Measurements from ENCODE around the gene SH3RF3. TPM values are rescaled to one million over a fixed set of nuclear protein-coding genes. Genes with fewer than 3 reads are reported as not detected.
A peak's percentile ranks its signal among the peaks of the same experiment; 100 is the strongest.

Gene SH3RF3
- total and polyA plus RNA-seq, 4 experiments from 2014 or later: 0.26 to 2.2 (median 2.1) TPM; not detected in 1

- intact Hi-C loops (cut with micrococcal nuclease): no loop called here
- Mint-ChIP-seq H3K36me3 (no peaks in the 10 kb centered on the region), H3K27me3 (peaks cover 12 to 15% of the 10 kb centered on the region in 2 donors), H3K9me3 (peaks cover 0 to 8% (median 5%) of the 10 kb centered on the region in 8 donors), H3K4me1 (no peaks in the 10 kb centered on the region), H3K4me3 (no peak overlapping the region), H3K27ac (peak overlapping the region in 1 of 7 donors; percentile 8)
- Histone ChIP-seq H3K4me1 (ENCODE audit: insufficient read depth, low read length) (no peaks in the 10 kb centered on the region), H3K27ac (ENCODE audit: low read depth, low read length) (no peak overlapping the region), H3K9me3 (ENCODE audit: control insufficient read depth in 1 of 2, low read length in 2 of 2) (no peaks in the 10 kb centered on the region), H3K36me3 (ENCODE audit: insufficient read depth, low read length) (no peaks in the 10 kb centered on the region), H3K4me3 (ENCODE audit: low read length in 2 of 2) (no peak overlapping the region), H3K27me3 (ENCODE audit: insufficient read depth, low read length) (peaks cover 5% of the 10 kb centered on the region)
- no peak for DNase-seq
- ChIA-PET CTCF (ENCODE audit: partially characterized antibody) (no interaction called here), POLR2A (ENCODE audit: partially characterized antibody) (no interaction called here)
These were observed 57.7 kb downstream of the SH3RF3 start for GRCh38 chr2:109186656-109187250.

- intact Hi-C loops (cut with micrococcal nuclease): no loop called here
- no peaks in the 10 kb centered on the region for H3K4me1 ChIP-seq (ENCODE audit: insufficient read depth, low read length)
- no peaks in the 10 kb centered on the region for H3K36me3 Mint-ChIP-seq
- no peak overlapping the region for H3K27ac Mint-ChIP-seq
- H3K9me3 Mint-ChIP-seq: peaks cover 0 to 2% (median 0%) of the 10 kb centered on the region in 8 donors
- H3K4me1 Mint-ChIP-seq: no peaks in the 10 kb centered on the region
- no peaks in the 10 kb centered on the region for H3K36me3 ChIP-seq (ENCODE audit: insufficient read depth, low read length)
- peaks cover 12 to 14% of the 10 kb centered on the region in 2 donors for H3K27me3 Mint-ChIP-seq
- CTCF ChIA-PET (ENCODE audit: partially characterized antibody): no interaction called here
- H3K4me3 Mint-ChIP-seq: no peak overlapping the region
- no peaks in the 10 kb centered on the region for H3K9me3 ChIP-seq (ENCODE audit: control insufficient read depth in 1 of 2, low read length in 2 of 2)
- POLR2A ChIA-PET (ENCODE audit: partially characterized antibody): no interaction called here
- peaks cover 5% of the 10 kb centered on the region for H3K27me3 ChIP-seq (ENCODE audit: insufficient read depth, low read length)
- DNase-seq: no peak
- H3K4me3 ChIP-seq (ENCODE audit: low read length in 2 of 2): no peak overlapping the region
- no peak overlapping the region for H3K27ac ChIP-seq (ENCODE audit: low read depth, low read length)
These were observed 58.9 kb downstream of the SH3RF3 start for GRCh38 chr2:109187711-109188495.

- peaks cover 10 to 12% of the 10 kb centered on the region in 2 donors for H3K27me3 Mint-ChIP-seq
- H3K9me3 ChIP-seq (ENCODE audit: control insufficient read depth in 1 of 2, low read length in 2 of 2): no peaks in the 10 kb centered on the region
- no peak overlapping the region for H3K4me3 ChIP-seq (ENCODE audit: low read length in 2 of 2)
- DNase-seq: no peak
- H3K27ac ChIP-seq (ENCODE audit: low read depth, low read length): no peak overlapping the region
- peaks cover 5% of the 10 kb centered on the region for H3K27me3 ChIP-seq (ENCODE audit: insufficient read depth, low read length)
- no peaks in the 10 kb centered on the region for H3K4me1 Mint-ChIP-seq
- no peaks in the 10 kb centered on the region for H3K36me3 Mint-ChIP-seq
- no peak overlapping the region for H3K4me3 Mint-ChIP-seq
- ChIA-PET POLR2A (ENCODE audit: partially characterized antibody) (no interaction called here), CTCF (ENCODE audit: partially characterized antibody) (interaction anchor here (0.7 kb wide), 1 partner anchor 186 kb away, joined by 3 read pairs; no protein-coding TSS in a partner anchor)
- H3K36me3 ChIP-seq (ENCODE audit: insufficient read depth, low read length): no peaks in the 10 kb centered on the region
- no peaks in the 10 kb centered on the region for H3K9me3 Mint-ChIP-seq
- H3K4me1 ChIP-seq (ENCODE audit: insufficient read depth, low read length): no peaks in the 10 kb centered on the region
- intact Hi-C loops (cut with micrococcal nuclease): no loop called here
- H3K27ac Mint-ChIP-seq: no peak overlapping the region
These were observed 59.5 kb downstream of the SH3RF3 start for GRCh38 chr2:109188496-109188890.

- Mint-ChIP-seq H3K4me1 (no peaks in the 10 kb centered on the region), H3K27me3 (peaks cover 10 to 14% of the 10 kb centered on the region in 2 donors), H3K27ac (no peak overlapping the region), H3K36me3 (no peaks in the 10 kb centered on the region), H3K9me3 (no peaks in the 10 kb centered on the region), H3K4me3 (no peak overlapping the region)
- H3K27me3 ChIP-seq (ENCODE audit: insufficient read depth, low read length): peaks cover 5% of the 10 kb centered on the region
- no peak for DNase-seq
- H3K9me3 ChIP-seq (ENCODE audit: control insufficient read depth in 1 of 2, low read length in 2 of 2): no peaks in the 10 kb centered on the region
- intact Hi-C loops (cut with micrococcal nuclease): no loop called here
- no peaks in the 10 kb centered on the region for H3K36me3 ChIP-seq (ENCODE audit: insufficient read depth, low read length)
- H3K4me3 ChIP-seq (ENCODE audit: low read length in 2 of 2): no peak overlapping the region
- CTCF ChIA-PET (ENCODE audit: partially characterized antibody): interaction anchor here (0.7 kb wide), 1 partner anchor 186 kb away, joined by 3 read pairs; no protein-coding TSS in a partner anchor
- POLR2A ChIA-PET (ENCODE audit: partially characterized antibody): no interaction called here
- no peaks in the 10 kb centered on the region for H3K4me1 ChIP-seq (ENCODE audit: insufficient read depth, low read length)
- H3K27ac ChIP-seq (ENCODE audit: low read depth, low read length): no peak overlapping the region
These were observed 59.9 kb downstream of the SH3RF3 start for GRCh38 chr2:109188898-109189297.

GRCh38 chr2:109189751-109190150 lies 60.7 kb downstream of the SH3RF3 start:
- DNase-seq: no peak
- Mint-ChIP-seq H3K4me3 (no peak overlapping the region), H3K4me1 (no peaks in the 10 kb centered on the region), H3K9me3 (no peaks in the 10 kb centered on the region), H3K27ac (no peak overlapping the region), H3K27me3 (peaks cover 10 to 14% of the 10 kb centered on the region in 2 donors), H3K36me3 (no peaks in the 10 kb centered on the region)
- intact Hi-C loops (cut with micrococcal nuclease): no loop called here
- H3K36me3 ChIP-seq (ENCODE audit: insufficient read depth, low read length): no peaks in the 10 kb centered on the region
- H3K9me3 ChIP-seq (ENCODE audit: control insufficient read depth in 1 of 2, low read length in 2 of 2): no peaks in the 10 kb centered on the region
- H3K27me3 ChIP-seq (ENCODE audit: insufficient read depth, low read length): peaks cover 5% of the 10 kb centered on the region
- no peaks in the 10 kb centered on the region for H3K4me1 ChIP-seq (ENCODE audit: insufficient read depth, low read length)
- CTCF ChIA-PET (ENCODE audit: partially characterized antibody): no interaction called here
- no peak overlapping the region for H3K4me3 ChIP-seq (ENCODE audit: low read length in 2 of 2)
- POLR2A ChIA-PET (ENCODE audit: partially characterized antibody): no interaction called here
- H3K27ac ChIP-seq (ENCODE audit: low read depth, low read length): no peak overlapping the region

GRCh38 chr2:109193807-109194619 lies 65.0 kb downstream of the SH3RF3 start:
- Histone ChIP-seq H3K36me3 (ENCODE audit: insufficient read depth, low read length) (no peaks in the 10 kb centered on the region), H3K9me3 (ENCODE audit: control insufficient read depth in 1 of 2, low read length in 2 of 2) (no peaks in the 10 kb centered on the region), H3K4me3 (ENCODE audit: low read length in 2 of 2) (no peak overlapping the region), H3K27me3 (ENCODE audit: insufficient read depth, low read length) (peaks cover 5% of the 10 kb centered on the region), H3K4me1 (ENCODE audit: insufficient read depth, low read length) (no peaks in the 10 kb centered on the region), H3K27ac (ENCODE audit: low read depth, low read length) (no peak overlapping the region)
- no peaks in the 10 kb centered on the region for H3K36me3 Mint-ChIP-seq
- ChIA-PET CTCF (ENCODE audit: partially characterized antibody) (interaction anchor here (1.1 to 1.5 kb wide), 2 partner anchors 9 to 13 kb away, joined by 3 to 6 read pairs; no protein-coding TSS in a partner anchor), POLR2A (ENCODE audit: partially characterized antibody) (no interaction called here)
- no peak overlapping the region for H3K4me3 Mint-ChIP-seq
- no peaks in the 10 kb centered on the region for H3K4me1 Mint-ChIP-seq
- peaks cover 16 to 17% of the 10 kb centered on the region in 2 donors for H3K27me3 Mint-ChIP-seq
- intact Hi-C loops (cut with micrococcal nuclease): no loop called here
- no peaks in the 10 kb centered on the region for H3K9me3 Mint-ChIP-seq
- no peak for DNase-seq
- no peak overlapping the region for H3K27ac Mint-ChIP-seq

- Mint-ChIP-seq H3K4me1 (no peaks in the 10 kb centered on the region), H3K36me3 (no peaks in the 10 kb centered on the region), H3K4me3 (no peak overlapping the region), H3K27me3 (peaks cover 15 to 17% of the 10 kb centered on the region in 2 donors), H3K27ac (no peak overlapping the region), H3K9me3 (no peaks in the 10 kb centered on the region)
- H3K4me1 ChIP-seq (ENCODE audit: insufficient read depth, low read length): no peaks in the 10 kb centered on the region
- H3K9me3 ChIP-seq (ENCODE audit: control insufficient read depth in 1 of 2, low read length in 2 of 2): no peaks in the 10 kb centered on the region
- POLR2A ChIA-PET (ENCODE audit: partially characterized antibody): no interaction called here
- no peaks in the 10 kb centered on the region for H3K36me3 ChIP-seq (ENCODE audit: insufficient read depth, low read length)
- intact Hi-C loops (cut with micrococcal nuclease): no loop called here
- H3K27me3 ChIP-seq (ENCODE audit: insufficient read depth, low read length): peaks cover 5% of the 10 kb centered on the region
- H3K27ac ChIP-seq (ENCODE audit: low read depth, low read length): no peak overlapping the region
- CTCF ChIA-PET (ENCODE audit: partially characterized antibody): interaction anchor here (1.1 to 1.5 kb wide), 2 partner anchors 8 to 12 kb away, joined by 3 to 6 read pairs; no protein-coding TSS in a partner anchor
- H3K4me3 ChIP-seq (ENCODE audit: low read length in 2 of 2): no peak overlapping the region
- no peak for DNase-seq
These were observed 65.6 kb downstream of the SH3RF3 start for GRCh38 chr2:109194620-109194937.
